ENCODE results near the gene LRCH1.

GRCh38 chr13:46621133-46621532 lies 68.2 kb downstream of the LRCH1 start:
- TF ChIP-seq POLR2A (IDR thresholded peaks at IDR 0.05; ENCODE audit: low read length) (no peak), GATA1 (IDR thresholded peaks at IDR 0.05; ENCODE audit: low read depth, low read length) (no peak)

Data from erythroblast (primary cell).